ENCODE results near the gene HLA-A.

The HLA-A gene

GRCh38 chr6:29955783-29956182 is 13.5 kb downstream of the HLA-A start:
- Histone ChIP-seq H2AFZ (no peak overlapping the region), H3K36me3 (ENCODE audit: control insufficient read depth, insufficient read depth, low read length) (no peaks in the 10 kb centered on the region), H3K27me3 (ENCODE audit: control insufficient read depth, insufficient read depth, low read length) (no peaks in the 10 kb centered on the region), H3K27ac (no peak overlapping the region), H3K79me2 (peaks cover 9% of the 10 kb centered on the region), H3K9me3 (ENCODE audit: control insufficient read depth, low read length) (no peaks in the 10 kb centered on the region), H3K4me2 (ENCODE audit: low read length) (no peak overlapping the region), H3K9ac (no peak overlapping the region), H3K4me1 (no peaks in the 10 kb centered on the region), H3K4me3 (ENCODE audit: low read depth, low read length) (no peak overlapping the region)
- TF ChIP-seq, protein P1, sequence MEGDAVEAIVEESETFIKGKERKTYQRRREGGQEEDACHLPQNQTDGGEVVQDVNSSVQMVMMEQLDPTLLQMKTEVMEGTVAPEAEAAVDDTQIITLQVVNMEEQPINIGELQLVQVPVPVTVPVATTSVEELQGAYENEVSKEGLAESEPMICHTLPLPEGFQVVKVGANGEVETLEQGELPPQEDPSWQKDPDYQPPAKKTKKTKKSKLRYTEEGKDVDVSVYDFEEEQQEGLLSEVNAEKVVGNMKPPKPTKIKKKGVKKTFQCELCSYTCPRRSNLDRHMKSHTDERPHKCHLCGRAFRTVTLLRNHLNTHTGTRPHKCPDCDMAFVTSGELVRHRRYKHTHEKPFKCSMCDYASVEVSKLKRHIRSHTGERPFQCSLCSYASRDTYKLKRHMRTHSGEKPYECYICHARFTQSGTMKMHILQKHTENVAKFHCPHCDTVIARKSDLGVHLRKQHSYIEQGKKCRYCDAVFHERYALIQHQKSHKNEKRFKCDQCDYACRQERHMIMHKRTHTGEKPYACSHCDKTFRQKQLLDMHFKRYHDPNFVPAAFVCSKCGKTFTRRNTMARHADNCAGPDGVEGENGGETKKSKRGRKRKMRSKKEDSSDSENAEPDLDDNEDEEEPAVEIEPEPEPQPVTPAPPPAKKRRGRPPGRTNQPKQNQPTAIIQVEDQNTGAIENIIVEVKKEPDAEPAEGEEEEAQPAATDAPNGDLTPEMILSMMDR (IDR thresholded peaks at IDR 0.05) = no peak

- Histone ChIP-seq H3K4me2 (ENCODE audit: low read length) (no peak overlapping the region), H3K79me2 (peaks cover 15% of the 10 kb centered on the region), H3K4me1 (no peaks in the 10 kb centered on the region), H3K9me3 (ENCODE audit: control insufficient read depth, low read length) (no peaks in the 10 kb centered on the region), H3K36me3 (ENCODE audit: control insufficient read depth, insufficient read depth, low read length) (no peaks in the 10 kb centered on the region), H3K4me3 (ENCODE audit: low read depth, low read length) (no peak overlapping the region), H3K27me3 (ENCODE audit: control insufficient read depth, insufficient read depth, low read length) (no peaks in the 10 kb centered on the region), H3K9ac (no peak overlapping the region), H2AFZ (no peak overlapping the region), H3K27ac (no peak overlapping the region)
- TF ChIP-seq, protein P1 (IDR thresholded peaks at IDR 0.05) = no peak
These were observed 14.2 kb downstream of the HLA-A start for GRCh38 chr6:29956518-29956917.

DNA sequence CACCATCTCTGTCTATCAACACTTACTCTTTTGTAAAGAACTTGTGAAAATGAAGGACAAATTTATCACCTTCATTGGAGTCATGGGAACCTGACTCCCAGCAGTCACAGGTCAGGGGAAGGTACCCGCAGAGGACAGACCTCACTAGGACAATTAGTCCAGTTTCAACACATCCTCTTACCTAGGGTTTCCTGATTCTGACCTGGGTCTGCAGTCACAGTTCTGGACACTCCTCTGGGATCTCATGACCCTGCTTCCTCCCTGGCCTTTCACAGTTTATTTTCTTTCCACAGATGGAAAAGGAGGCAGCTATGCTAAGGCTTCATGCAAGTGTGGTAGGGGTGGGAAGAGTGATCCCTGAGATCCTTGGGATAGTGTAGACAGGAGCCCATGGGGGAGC is 15.7 kb downstream of the HLA-A start:
- Histone ChIP-seq H3K27ac (no peak overlapping the region), H3K9ac (no peak overlapping the region), H3K79me2 (peaks cover 26% of the 10 kb centered on the region), H3K27me3 (ENCODE audit: control insufficient read depth, insufficient read depth, low read length) (no peaks in the 10 kb centered on the region), H3K4me3 (ENCODE audit: low read depth, low read length) (no peak overlapping the region), H3K4me2 (ENCODE audit: low read length) (no peak overlapping the region), H3K4me1 (no peaks in the 10 kb centered on the region), H3K36me3 (ENCODE audit: control insufficient read depth, insufficient read depth, low read length) (no peaks in the 10 kb centered on the region), H2AFZ (no peak overlapping the region), H3K9me3 (ENCODE audit: control insufficient read depth, low read length) (no peaks in the 10 kb centered on the region)
- TF ChIP-seq, protein P1 (IDR thresholded peaks at IDR 0.05) = no peak

- peaks cover 26% of the 10 kb centered on the region for H3K79me2 ChIP-seq
- no peak overlapping the region for H3K9ac ChIP-seq
- H3K36me3 ChIP-seq (ENCODE audit: control insufficient read depth, insufficient read depth, low read length) = no peaks in the 10 kb centered on the region
- H3K9me3 ChIP-seq (ENCODE audit: control insufficient read depth, low read length) = no peaks in the 10 kb centered on the region
- TF ChIP-seq, protein P1 (IDR thresholded peaks at IDR 0.05) = no peak
- H3K27ac ChIP-seq = no peak overlapping the region
- H3K4me2 ChIP-seq (ENCODE audit: low read length) = no peak overlapping the region
- no peaks in the 10 kb centered on the region for H3K4me1 ChIP-seq
- no peaks in the 10 kb centered on the region for H3K27me3 ChIP-seq (ENCODE audit: control insufficient read depth, insufficient read depth, low read length)
- H3K4me3 ChIP-seq (ENCODE audit: low read depth, low read length) = no peak overlapping the region
- H2AFZ ChIP-seq = no peak overlapping the region
These were observed 16.6 kb downstream of the HLA-A start for GRCh38 chr6:29958921-29959320.

DNA sequence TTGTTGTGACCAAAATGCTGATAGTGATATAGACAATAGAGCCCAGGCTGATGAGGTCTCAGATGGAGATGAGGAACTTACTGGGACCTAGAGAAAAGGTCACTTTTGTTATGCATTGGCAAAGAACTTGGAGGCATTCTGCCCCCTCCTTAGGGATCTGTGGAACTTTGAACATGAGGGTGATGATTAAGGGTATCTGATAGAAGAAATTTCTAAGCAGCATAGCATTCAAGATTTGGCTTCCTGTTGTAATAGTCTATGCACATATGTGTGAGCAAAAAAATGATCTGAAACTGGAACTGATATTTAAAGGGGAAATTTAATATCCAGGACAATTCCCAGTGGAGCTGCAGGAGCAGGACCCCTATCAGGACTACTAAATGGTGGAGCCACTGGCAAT is 17.1 kb downstream of the HLA-A start:
- Histone ChIP-seq H3K4me3 (ENCODE audit: low read depth, low read length) (no peak overlapping the region), H3K9me3 (ENCODE audit: control insufficient read depth, low read length) (no peaks in the 10 kb centered on the region), H3K27me3 (ENCODE audit: control insufficient read depth, insufficient read depth, low read length) (no peaks in the 10 kb centered on the region), H3K4me1 (peaks cover 2% of the 10 kb centered on the region), H3K27ac (no peak overlapping the region), H3K79me2 (peaks cover 26% of the 10 kb centered on the region), H3K36me3 (ENCODE audit: control insufficient read depth, insufficient read depth, low read length) (no peaks in the 10 kb centered on the region), H3K4me2 (ENCODE audit: low read length) (no peak overlapping the region), H2AFZ (no peak overlapping the region), H3K9ac (no peak overlapping the region)
- TF ChIP-seq, protein P1 (IDR thresholded peaks at IDR 0.05) = no peak
